Fibroblast of skin of left quadriceps (primary cell): ENCODE measurements around the gene FTSJ1.

Source experiments
- DNase-seq, 2 experiments: peaks; one replicate each; pipeline ENCODE4 v3.0.0-alpha.2; 2013; ENCODE audit warnings: low read depth in 2 of 2

The FTSJ1 gene

DNA sequence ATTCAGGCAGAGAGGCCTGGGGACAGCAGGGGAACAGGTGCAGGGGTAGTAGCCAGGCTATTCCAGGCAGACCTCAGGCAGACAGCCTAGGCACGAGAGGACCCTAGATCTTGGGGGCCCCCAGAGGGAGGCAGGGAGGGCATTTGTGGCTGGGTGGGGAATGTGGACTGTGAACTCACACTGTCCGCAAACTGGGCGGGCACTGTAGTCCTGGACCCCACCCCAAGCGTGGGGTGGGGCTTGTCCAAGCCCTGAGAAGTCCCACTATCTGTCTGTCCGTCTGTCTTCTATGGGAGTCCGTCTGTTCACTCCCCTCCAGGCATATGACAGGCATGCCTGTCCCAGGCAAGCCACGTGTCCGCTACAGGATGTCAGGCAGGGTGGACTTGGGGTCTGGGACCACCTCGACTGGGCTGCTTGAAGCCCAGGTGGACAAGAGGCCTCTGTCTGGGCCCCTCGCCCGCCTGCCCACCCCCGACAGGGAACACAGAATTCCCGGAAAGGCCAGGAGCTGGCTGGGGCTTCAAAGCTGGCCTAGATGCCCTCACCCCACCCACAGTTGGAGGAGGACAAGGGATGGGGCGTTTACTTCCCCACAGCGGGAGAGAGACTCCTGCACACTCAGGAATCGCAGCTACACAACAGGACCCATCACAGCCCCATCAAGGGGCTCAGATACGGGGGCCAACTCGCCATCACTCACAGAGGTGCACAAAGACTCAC lies 5.7 kb upstream of the FTSJ1 start, which contains the start of gene SLC38A5:
TSS of gene SLC38A5 (minus strand) at position 151 of the 723 bp plus-strand sequence. CDS start 2,336 bp downstream, outside the sequence.
- DNase-seq = no peak

GRCh38 chrX:48470833-48471118 lies 5.2 kb upstream of the FTSJ1 start:
- no peak for DNase-seq

GRCh38 chrX:48471504-48471903 lies 4.5 kb upstream of the FTSJ1 start:
- DNase-seq = no peak

- no peak for DNase-seq
Measured at GRCh38 chrX:48472225-48472624, 3.8 kb upstream of the FTSJ1 start.

DNA sequence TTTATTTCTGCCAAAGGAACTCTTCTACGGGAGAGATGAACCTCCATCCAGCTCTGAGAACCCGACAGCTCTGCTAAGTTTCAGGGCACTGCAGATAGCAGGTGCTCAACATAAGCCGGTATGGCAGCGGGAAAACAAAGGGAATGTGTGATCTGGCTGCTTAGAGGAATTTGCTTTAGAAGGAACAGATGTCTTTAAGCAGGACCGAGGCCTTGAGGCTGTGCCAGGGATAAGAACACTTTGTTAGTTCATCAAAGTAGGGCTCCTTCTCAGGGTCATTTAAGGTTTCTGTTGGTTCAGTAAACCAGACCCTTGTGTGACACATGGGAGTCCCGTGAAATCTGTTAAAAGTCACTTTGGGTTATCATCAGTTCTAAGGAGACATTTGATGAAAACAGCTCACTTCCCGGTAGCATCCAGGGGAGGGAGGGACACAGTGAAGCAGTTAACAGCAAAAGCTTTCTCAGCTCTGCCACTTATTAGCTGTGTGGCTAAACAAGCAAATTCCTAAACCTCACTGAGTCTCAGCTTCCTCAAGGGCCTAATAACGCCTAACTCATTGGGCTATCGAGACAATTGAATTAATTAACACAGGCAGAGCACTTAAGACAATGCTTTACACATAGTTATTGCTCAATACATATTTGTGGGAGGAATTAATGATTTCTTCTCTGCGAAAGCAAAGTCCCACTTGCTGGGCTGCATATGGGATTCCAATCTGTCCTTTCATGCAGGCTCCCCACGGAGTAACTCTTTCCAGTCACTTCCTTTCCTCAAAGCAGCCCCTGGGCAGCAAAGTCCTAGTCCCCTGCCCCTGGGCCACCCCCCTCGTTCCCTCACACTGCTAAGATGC lies 2.9 kb upstream of the FTSJ1 start:
- no peak for DNase-seq

GRCh38 chrX:48473704-48473990 lies 2.4 kb upstream of the FTSJ1 start:
- no peak for DNase-seq

DNA sequence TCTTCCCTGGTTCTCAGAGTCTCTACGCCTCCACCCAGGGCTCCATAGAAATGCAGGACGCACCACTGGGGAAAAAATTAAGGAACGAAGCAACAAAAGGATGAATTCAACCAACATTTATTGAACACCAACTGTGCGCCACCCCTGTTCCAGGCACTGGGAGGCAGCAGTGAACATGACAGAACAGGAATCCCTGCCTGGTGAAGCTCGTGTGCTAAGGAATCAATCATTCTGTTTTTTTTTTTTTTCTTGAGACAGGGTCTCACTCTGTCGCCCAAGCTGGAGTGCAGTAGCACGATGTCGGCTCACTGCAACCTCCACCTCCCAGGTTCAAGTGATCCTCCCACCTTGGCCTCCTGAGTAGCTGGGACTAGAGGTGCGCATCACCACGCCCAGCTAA lies 1.9 kb upstream of the FTSJ1 start:
- DNase-seq = no peak

- no peak for DNase-seq
Measured at GRCh38 chrX:48474581-48474980, 1.4 kb upstream of the FTSJ1 start.

DNA sequence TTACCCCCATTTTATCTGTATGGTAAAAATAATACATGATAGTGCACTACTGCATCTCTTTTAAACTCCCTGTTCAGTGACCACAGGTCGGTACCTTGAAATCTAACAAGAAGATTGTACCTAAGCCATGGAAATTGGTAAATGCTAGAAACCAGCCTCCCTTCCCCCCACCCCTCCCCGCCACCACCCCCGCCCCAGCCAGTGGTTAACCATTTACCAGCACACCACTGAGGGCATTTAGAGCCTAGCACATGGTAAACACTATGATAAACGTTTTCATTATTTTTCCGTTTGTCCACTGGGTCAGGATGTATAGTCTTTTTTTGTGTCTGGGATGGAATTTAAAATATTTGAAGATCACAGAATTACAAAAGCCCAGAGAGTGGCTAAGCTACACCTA lies 703 bp upstream of the FTSJ1 start:
- no peak for DNase-seq

DNA sequence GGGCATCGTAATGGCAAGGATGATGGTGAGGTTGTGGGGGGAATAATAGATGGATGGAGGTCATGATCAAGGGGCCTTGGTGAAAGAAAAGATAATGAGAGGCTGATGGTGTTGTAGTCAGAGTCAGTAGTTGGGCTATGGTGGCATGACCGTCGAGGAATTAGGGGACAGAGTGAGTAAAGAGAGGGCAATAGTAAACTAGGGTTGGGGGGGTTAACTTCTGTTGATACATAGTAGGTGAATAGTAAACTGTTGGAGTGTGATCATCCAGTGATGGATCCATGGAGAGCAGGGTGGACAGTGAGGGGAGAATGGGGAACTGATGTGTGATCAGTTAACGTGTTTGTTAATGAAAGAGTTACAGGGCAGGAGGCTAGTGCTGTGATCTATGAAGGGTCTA lies 920 bp downstream of the FTSJ1 start:
- DNase-seq = no peak

DNA sequence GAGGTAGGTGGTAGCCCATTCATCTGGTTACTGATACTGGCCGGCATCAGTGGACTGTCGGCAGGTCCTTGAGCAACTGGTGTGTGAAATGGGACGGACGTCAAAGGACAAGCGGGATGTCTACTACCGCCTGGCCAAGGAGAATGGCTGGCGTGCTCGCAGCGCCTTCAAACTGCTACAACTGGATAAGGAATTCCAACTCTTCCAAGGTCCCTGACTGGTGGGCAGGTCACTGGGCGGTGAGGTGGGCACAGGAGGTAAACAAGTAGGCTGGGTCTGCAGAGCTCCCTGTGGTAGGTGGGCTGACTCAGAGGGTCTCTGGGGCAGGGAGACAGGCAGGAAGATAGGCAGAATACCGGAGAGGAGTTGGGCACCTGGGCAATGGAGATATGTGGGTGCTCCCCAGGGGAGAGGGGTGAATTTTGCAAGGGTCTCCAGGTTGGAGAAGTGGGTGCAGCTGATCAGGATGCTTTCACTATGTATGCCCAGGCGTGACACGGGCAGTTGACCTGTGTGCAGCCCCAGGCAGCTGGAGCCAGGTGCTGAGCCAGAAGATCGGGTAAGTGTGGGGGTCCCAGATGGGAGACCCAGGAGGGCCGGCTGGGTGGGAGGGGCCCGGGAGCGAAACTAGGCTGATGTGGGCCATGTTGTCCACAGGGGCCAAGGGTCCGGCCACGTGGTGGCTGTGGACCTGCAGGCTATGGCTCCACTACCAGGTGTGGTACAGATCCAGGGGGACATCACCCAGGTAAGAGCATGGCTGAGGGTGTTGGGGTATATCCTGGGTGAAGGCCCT lies 2.2 kb downstream of the FTSJ1 start:
- no peak for DNase-seq

DNA sequence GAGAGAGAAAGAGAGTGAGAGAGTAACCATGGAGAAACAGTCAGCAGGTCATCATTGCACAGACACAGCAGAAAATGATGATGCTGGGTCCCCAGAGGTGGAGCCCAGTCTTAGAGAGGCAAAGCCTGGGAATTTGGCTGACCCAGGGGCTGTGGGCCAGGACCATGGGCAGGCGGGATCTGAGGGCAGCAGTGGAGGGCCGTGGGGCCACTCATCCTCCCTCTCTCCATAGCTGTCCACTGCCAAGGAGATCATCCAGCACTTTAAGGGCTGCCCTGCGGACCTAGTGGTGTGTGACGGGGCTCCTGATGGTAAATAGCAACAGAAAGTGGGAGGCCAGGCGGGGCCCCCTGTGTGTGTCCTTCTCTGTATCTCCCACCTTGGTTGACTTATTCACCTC lies 2.8 kb downstream of the FTSJ1 start:
- no peak for DNase-seq

GRCh38 chrX:48480142-48480541 lies 4.1 kb downstream of the FTSJ1 start:
- no peak for DNase-seq

- no peak for DNase-seq
Measured at GRCh38 chrX:48480583-48480982, 4.6 kb downstream of the FTSJ1 start.

DNA sequence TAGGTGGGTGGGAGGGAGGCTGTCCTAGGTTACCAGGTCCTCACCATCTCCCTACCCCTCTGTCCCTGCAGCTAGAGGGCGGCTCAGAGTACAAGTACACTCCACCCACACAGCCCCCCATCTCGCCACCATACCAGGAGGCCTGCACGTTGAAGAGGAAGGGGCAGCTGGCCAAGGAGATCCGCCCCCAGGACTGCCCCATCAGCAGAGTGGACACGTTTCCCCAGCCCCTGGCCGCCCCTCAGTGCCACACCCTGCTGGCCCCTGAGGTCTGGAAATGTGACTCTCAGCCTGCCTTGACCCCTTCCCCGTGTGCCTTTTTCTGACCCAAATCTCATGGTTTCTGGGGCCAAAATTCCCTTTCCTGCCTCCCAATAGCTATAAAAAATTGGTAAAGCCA lies 6.5 kb downstream of the FTSJ1 start:
- no peak for DNase-seq

DNA sequence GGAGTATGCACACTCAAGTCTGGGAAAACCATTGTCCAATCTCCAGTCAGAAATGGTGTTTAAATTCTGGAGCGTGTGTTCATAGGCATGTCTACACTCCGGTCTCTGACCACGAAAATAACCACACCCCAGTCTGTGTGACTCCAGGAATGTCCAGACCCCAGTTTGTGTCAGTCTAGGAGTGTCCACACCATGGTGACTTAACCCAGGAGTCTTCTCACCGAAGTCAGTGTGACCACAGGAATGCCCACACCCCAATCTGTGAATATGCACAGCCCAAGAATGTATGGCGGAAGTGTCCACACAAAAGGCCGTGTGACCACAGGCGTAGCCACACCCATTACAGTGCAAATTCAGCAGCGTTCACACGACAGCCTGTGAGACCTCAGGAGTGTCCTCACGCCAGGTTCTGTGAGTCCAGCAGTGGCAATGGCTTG lies 11.4 kb downstream of the FTSJ1 start:
- peak; percentile 46 to 47 for DNase-seq

DNA sequence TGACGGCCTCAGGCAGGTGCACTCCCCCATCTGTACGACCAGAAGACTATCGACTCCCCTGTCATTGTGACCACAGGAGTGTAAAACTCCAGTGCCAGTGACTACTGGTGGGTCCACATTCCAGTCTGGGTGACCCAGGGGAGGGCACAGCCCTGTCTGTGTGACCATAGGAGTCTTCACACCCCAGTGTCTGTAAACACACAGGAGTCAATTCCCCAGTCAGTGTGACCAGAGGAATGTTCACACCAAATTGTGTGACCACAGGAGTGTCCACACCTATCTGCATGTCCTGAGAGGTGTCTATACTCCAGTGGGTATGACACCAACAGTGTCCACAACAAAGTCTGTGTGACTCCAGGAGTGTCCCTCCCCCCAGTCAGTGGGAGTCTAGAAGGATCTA lies 12.0 kb downstream of the FTSJ1 start:
- no peak for DNase-seq

DNA sequence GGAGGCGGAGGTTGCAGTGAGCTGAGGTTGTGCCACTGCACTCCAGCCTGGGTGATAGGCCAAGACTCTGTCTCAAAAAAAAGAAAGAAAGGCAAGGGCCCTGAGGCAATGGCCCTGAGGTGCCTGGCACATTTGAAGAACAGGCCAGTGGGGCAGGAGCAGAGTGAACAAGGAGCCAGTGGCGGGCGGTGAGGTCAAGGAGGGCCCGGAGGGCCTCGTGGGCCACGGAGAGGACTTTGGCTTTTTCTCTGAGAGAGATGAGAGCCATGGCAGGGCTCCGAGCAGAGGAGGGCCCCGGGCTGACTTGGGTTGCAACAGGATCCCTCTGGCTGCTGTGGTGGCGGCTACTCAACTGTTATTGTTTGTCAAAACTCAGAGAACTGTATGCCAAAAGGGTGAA lies 13.3 kb downstream of the FTSJ1 start:
- DNase-seq = no peak

DNA sequence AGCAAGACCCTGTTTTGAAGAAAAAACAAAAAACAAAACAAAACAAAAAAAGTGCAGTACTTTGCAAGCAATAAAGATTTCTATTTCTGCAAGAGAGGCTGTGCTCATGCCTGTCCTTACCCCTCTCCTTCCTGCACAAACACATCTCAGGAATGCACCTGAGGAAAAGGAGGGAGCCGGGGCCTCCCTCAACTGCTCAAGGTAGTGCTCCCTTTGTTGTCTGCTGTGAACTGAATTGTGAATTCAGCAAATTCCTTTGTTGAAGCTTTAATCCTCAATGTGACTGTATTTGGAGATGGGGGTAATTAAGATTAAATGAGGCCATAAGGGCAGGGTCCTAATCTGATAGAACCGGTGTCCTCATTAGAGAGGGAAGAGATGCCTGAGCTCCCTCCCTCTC lies 13.9 kb downstream of the FTSJ1 start:
- no peak for DNase-seq

DNA sequence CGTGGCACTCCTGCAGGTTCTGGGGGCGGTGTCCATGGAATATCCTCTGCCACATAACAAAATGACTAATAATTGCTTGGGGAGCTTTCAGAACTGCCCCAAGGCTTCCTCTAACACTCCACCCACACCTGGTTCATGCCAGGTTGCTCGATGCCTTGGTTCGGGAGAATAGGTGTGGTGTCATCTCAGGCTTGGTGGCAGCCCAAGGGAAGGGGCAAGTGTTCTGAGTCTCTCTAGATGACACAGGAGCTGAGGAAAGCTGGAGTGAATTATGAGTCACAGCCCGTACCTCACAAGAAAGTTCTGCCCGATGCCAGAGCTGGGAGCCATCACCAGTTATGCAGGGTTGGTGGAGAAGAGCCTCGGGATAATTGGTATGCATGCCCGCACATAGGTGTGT lies 14.7 kb downstream of the FTSJ1 start:
- DNase-seq = no peak

- DNase-seq = no peak
Measured at GRCh38 chrX:48491809-48492208, 15.8 kb downstream of the FTSJ1 start.

GRCh38 chrX:48492293-48492910 lies 16.4 kb downstream of the FTSJ1 start:
- DNase-seq = no peak
